Neural crest cell (in vitro differentiated cells): Measurements from ENCODE around the gene EMC9. TPM values are rescaled to one million over a fixed set of nuclear protein-coding genes. Genes with fewer than 3 reads are reported as not detected.

Source experiments
- DNase-seq: peaks from one replicate; pipeline ENCODE4 v3.0.0; 2021; ENCODE audit warnings: low read depth, mixed read lengths, low spot score
- H3K27ac Mint-ChIP-seq: one replicate; pipeline ENCODE4 v1.8.0; 2021; ENCODE audit warnings: mild to moderate bottlenecking, mixed read lengths; ENCODE audit not compliant: unreplicated experiment
- H3K27me3 Mint-ChIP-seq: 2 replicates; pipeline ENCODE4 v1.8.0; 2021; ENCODE audit warnings: low read depth, mild to moderate bottlenecking, mixed read lengths
- H3K36me3 Mint-ChIP-seq: 2 replicates; pipeline ENCODE4 v1.8.0; 2021; ENCODE audit warnings: low read depth, mild to moderate bottlenecking, mixed read lengths
- H3K4me1 Mint-ChIP-seq: 2 replicates; pipeline ENCODE4 v1.8.0; 2021; ENCODE audit warnings: mixed read lengths
- H3K4me3 Mint-ChIP-seq: one replicate; pipeline ENCODE4 v1.8.0; 2021; ENCODE audit warnings: mild to moderate bottlenecking, mixed read lengths
- H3K9me3 Mint-ChIP-seq: 2 replicates; pipeline ENCODE4 v1.8.0; 2021; ENCODE audit warnings: mixed read lengths
- CTCF ChIP-seq: fragments of 200-600 bp; sonication (generic); conservative IDR thresholded peaks from 2 replicates; pipeline ENCODE4 v1.5.0; 2021; ENCODE audit warnings: antibody characterized with exemption, mild to moderate bottlenecking
- total RNA-seq: library from RNA; stranded (reverse); gene quantifications from 2 replicates; pipeline ENCODE4 v1.2.1, GENCODE V29; 2021

Gene EMC9
- total RNA-seq, 1 donor from 2014 or later, result 28.3 TPM

GRCh38 chr14:24100197-24100981 lies 41.0 kb downstream of the EMC9 start:
- TF ChIP-seq CTCF, result no peak
- Mint-ChIP-seq H3K27me3 (no peaks in the 10 kb centered on the region), H3K36me3 (peaks cover 5% of the 10 kb centered on the region), H3K4me1 (peaks cover 5% of the 10 kb centered on the region), H3K27ac (no peak overlapping the region), H3K9me3 (no peaks in the 10 kb centered on the region), H3K4me3 (peak overlapping the region; percentile 7)
- DNase-seq, result no peak

GRCh38 chr14:24098927-24099813 lies 42.2 kb downstream of the EMC9 start:
- Mint-ChIP-seq H3K27me3 (no peaks in the 10 kb centered on the region), H3K9me3 (no peaks in the 10 kb centered on the region), H3K4me3 (no peak overlapping the region), H3K27ac (no peak overlapping the region), H3K4me1 (peaks cover 15% of the 10 kb centered on the region), H3K36me3 (peaks cover 3% of the 10 kb centered on the region)
- no peak for TF ChIP-seq CTCF
- DNase-seq, result no peak

- no peaks in the 10 kb centered on the region for H3K36me3 Mint-ChIP-seq
- no peak for DNase-seq
- TF ChIP-seq CTCF, result no peak
- no peaks in the 10 kb centered on the region for H3K9me3 Mint-ChIP-seq
- no peak overlapping the region for H3K4me3 Mint-ChIP-seq
- peaks cover 19% of the 10 kb centered on the region for H3K4me1 Mint-ChIP-seq
- H3K27ac Mint-ChIP-seq, result no peak overlapping the region
- no peaks in the 10 kb centered on the region for H3K27me3 Mint-ChIP-seq
Observed at GRCh38 chr14:24098229-24098926, 43.0 kb downstream of the EMC9 start.

- Mint-ChIP-seq H3K9me3 (no peaks in the 10 kb centered on the region), H3K27ac (no peak overlapping the region), H3K4me3 (peak overlapping the region; percentile 71), H3K4me1 (peaks cover 27% of the 10 kb centered on the region), H3K36me3 (no peaks in the 10 kb centered on the region), H3K27me3 (no peaks in the 10 kb centered on the region)
- no peak for TF ChIP-seq CTCF
- no peak for DNase-seq
Observed at GRCh38 chr14:24096545-24097181, 44.7 kb downstream of the EMC9 start.
